Activated CD4-positive, alpha-beta memory T cell treated with anti-CD3 and anti-CD28 coated beads, Interleukin-2, amount 10 ng/mL, durations not matched to agents 7 days and 5 days (primary cell): Measurements from ENCODE around the gene RELCH. TPM values are rescaled to one million over a fixed set of nuclear protein-coding genes. Genes with fewer than 3 reads are reported as not detected.

Source experiments
- total RNA-seq, 2 experiments: library from RNA; stranded (reverse); gene quantifications; one replicate each; pipeline ENCODE4 v1.2.3, GENCODE V29; 2021

Gene RELCH
- total RNA-seq, 2 experiments from 2014 or later: 34.8 to 38.6 TPM

Other genes with a start within 250 kb of the RELCH start
- gene PIGN, start 199 bp upstream of the RELCH start, total RNA-seq: 10 to 100 TPM; 27.2 to 29.7 TPM
- gene TNFRSF11A, start 138.1 kb downstream of the RELCH start, total RNA-seq: 10 to 100 TPM; 26.0 to 30.0 TPM